HG02798 (cell line): Measurements from ENCODE around the gene LYST.
"Not testable (repeated sequence)": the region's sequence is repeated elsewhere in the genome, so short reads cannot be mapped to it uniquely, and the experiment has no call there.

Experiments
- ATAC-seq: cut with Tn5 transposase; IDR thresholded peaks from one replicate; pipeline ENCODE4 v1.9.1; 2021; ENCODE audit warnings: mild to moderate bottlenecking; ENCODE audit not compliant: unreplicated experiment, poor library complexity

The LYST gene

GRCh38 chr1:235866205-235866912 is at the start of gene LYST:
TSS of gene LYST (minus strand) at chr1:235866906. CDS start at chr1:235830417, 36,489 bp downstream.
- peak; percentile 52 for ATAC-seq

GRCh38 chr1:235915489-235915888 is 48.8 kb upstream of the LYST start:
- not testable (repeated sequence) for ATAC-seq

GRCh38 chr1:235913311-235913710 is 46.6 kb upstream of the LYST start:
- ATAC-seq = no peak

GRCh38 chr1:235911876-235912275 is 45.2 kb upstream of the LYST start:
- ATAC-seq = no peak

- ATAC-seq = no peak
Measured at GRCh38 chr1:235911300-235911662, 44.6 kb upstream of the LYST start.

GRCh38 chr1:235910357-235911299 is 43.9 kb upstream of the LYST start:
- ATAC-seq = no peak

- no peak for ATAC-seq
Measured at GRCh38 chr1:235908742-235909520, 42.2 kb upstream of the LYST start.

- no peak for ATAC-seq
Measured at GRCh38 chr1:235907897-235908240, 41.2 kb upstream of the LYST start.

GRCh38 chr1:235907187-235907896 is 40.6 kb upstream of the LYST start:
- ATAC-seq = no peak

- no peak for ATAC-seq
Measured at GRCh38 chr1:235906436-235906835, 39.7 kb upstream of the LYST start.

GRCh38 chr1:235903809-235904208 is 37.1 kb upstream of the LYST start:
- ATAC-seq = not testable (repeated sequence)

- ATAC-seq = no peak
Measured at GRCh38 chr1:235902677-235903542, 36.2 kb upstream of the LYST start.

GRCh38 chr1:235901461-235901860 is 34.8 kb upstream of the LYST start:
- no peak for ATAC-seq

- ATAC-seq = no peak
Measured at GRCh38 chr1:235898126-235898525, 31.4 kb upstream of the LYST start.

GRCh38 chr1:235893840-235894239 is 27.1 kb upstream of the LYST start:
- ATAC-seq = no peak

- ATAC-seq = no peak
Measured at GRCh38 chr1:235892734-235893413, 26.2 kb upstream of the LYST start.

GRCh38 chr1:235892202-235892601 is 25.5 kb upstream of the LYST start:
- peak; percentile 57 for ATAC-seq

- peak; percentile 86 for ATAC-seq
Measured at GRCh38 chr1:235888119-235888643, 21.5 kb upstream of the LYST start.
